Keratinocyte (primary cell): ENCODE measurements around the gene TBC1D19. TPM values are rescaled to one million over a fixed set of nuclear protein-coding genes. Genes with fewer than 3 reads are reported as not detected.

Experiments
- DNase-seq: peaks from one replicate; pipeline ENCODE4 v3.0.0-alpha.2; 2011; ENCODE audit warnings: low read depth, missing footprints, low spot score
- FAIRE-seq: peaks from 2 replicates; lab custom pipeline; 2011; peaks lifted over from hg19 to GRCh38; lab: Jason Lieb, UNC
- H2AFZ ChIP-seq: 2 replicates; pipeline ENCODE4 v1.6.0; 2012; ENCODE audit warnings: low read length, control low read depth, inconsistent platforms; ENCODE audit not compliant: control insufficient read depth
- H3K27ac ChIP-seq: 2 replicates; pipeline ENCODE4 v1.5.1; 2011; ENCODE audit warnings: low read length; ENCODE audit not compliant: control insufficient read depth, insufficient read depth
- H3K27me3 ChIP-seq: 3 replicates; pipeline ENCODE4 v1.6.0; 2011; ENCODE audit warnings: low read length; ENCODE audit not compliant: control insufficient read depth, insufficient read depth; ENCODE audit errors: extremely low read depth
- H3K36me3 ChIP-seq, 2 experiments: 2 replicates in 1 of 2; 3 replicates in 1 of 2; pipeline ENCODE4 v1.5.1; 2011; ENCODE audit warnings: low read length in 2 of 2, mild to moderate bottlenecking in 1 of 2; ENCODE audit not compliant: control insufficient read depth in 2 of 2, insufficient read depth in 2 of 2; ENCODE audit errors: extremely low read depth in 1 of 2
- H3K4me1 ChIP-seq: 3 replicates; pipeline ENCODE4 v1.5.1; 2011; ENCODE audit warnings: low read length; ENCODE audit not compliant: control insufficient read depth, insufficient read depth; ENCODE audit errors: extremely low read depth
- H3K4me2 ChIP-seq: 3 replicates; pipeline ENCODE4 v1.6.0; 2011; ENCODE audit warnings: low read depth, low read length; ENCODE audit not compliant: control insufficient read depth, insufficient read depth; ENCODE audit errors: extremely low read depth
- H3K4me3 ChIP-seq, 3 experiments: fragments of 200-600 bp in 1 of 3; sonication (generic) in 1 of 3; 2 replicates in 2 of 3; 3 replicates in 1 of 3; pipeline ENCODE4 v1.5.1; 2011 to 2016; ENCODE audit warnings: low read length in 3 of 3, mild to moderate bottlenecking in 3 of 3, control low read depth in 2 of 3, inconsistent platforms in 1 of 3, low read depth in 1 of 3, mixed read lengths in 1 of 3, mixed run types in 1 of 3, moderate library complexity in 1 of 3; ENCODE audit not compliant: control insufficient read depth in 2 of 3, insufficient read depth in 2 of 3; ENCODE audit errors: extremely low read depth in 1 of 3
- H3K79me2 ChIP-seq: 2 replicates; pipeline ENCODE4 v1.6.0; 2012; ENCODE audit warnings: low read length; ENCODE audit not compliant: control insufficient read depth, insufficient read depth
- H3K9ac ChIP-seq: 3 replicates; pipeline ENCODE4 v1.6.0; 2011; ENCODE audit warnings: low read length; ENCODE audit not compliant: control insufficient read depth, insufficient read depth; ENCODE audit errors: extremely low read depth
- H3K9me1 ChIP-seq: 3 replicates; pipeline ENCODE4 v1.6.0; 2011; ENCODE audit warnings: low read length; ENCODE audit not compliant: control insufficient read depth, insufficient read depth; ENCODE audit errors: extremely low read depth
- H3K9me3 ChIP-seq: 2 replicates; pipeline ENCODE4 v1.5.1; 2012; ENCODE audit warnings: low read depth, low read length; ENCODE audit not compliant: control insufficient read depth
- H4K20me1 ChIP-seq: 3 replicates; pipeline ENCODE4 v1.6.0; 2011; ENCODE audit warnings: low read length; ENCODE audit not compliant: control insufficient read depth, insufficient read depth; ENCODE audit errors: extremely low read depth
- CTCF ChIP-seq, 3 experiments: IDR thresholded peaks in 1 of 3; conservative IDR thresholded peaks in 1 of 3; optimal IDR thresholded peaks in 1 of 3; 2 replicates in 2 of 3; 3 replicates in 1 of 3; pipeline versions ENCODE3 to v1.5.1; 2011; ENCODE audit warnings: low read length in 3 of 3, mild to moderate bottlenecking in 3 of 3, moderate library complexity in 2 of 3, control low read depth in 1 of 3, inconsistent platforms in 1 of 3; ENCODE audit not compliant: insufficient read depth in 2 of 3; ENCODE audit errors: extremely low read depth in 1 of 3
- EZH2 ChIP-seq: IDR thresholded peaks from one replicate; pipeline ENCODE4 v1.6.1; 2012; ENCODE audit warnings: inconsistent platforms, mild to moderate bottlenecking, low read length, moderate library complexity
- dilution Hi-C: fragments of 300-500 bp; cut with MboI; formaldehyde crosslinking; loops from one replicate; pipeline ENCODE4 v1.7.0; 2020; ENCODE audit warnings: low sequenced_read_pairs; ENCODE audit not compliant: extremely low pct_ligation_motif_present
- polyA plus RNA-seq, 5 experiments: library from polyadenylated mRNA; depleted of rRNA in 3 of 5; stranded (reverse) in 3 of 5; stranded (forward) in 1 of 5; unstranded in 1 of 5; fragments of >200 nt; gene quantifications; 1 replicate in 1 of 5; 2 replicates in 3 of 5; 3 replicates in 1 of 5; pipeline versions ENCODE4 v1.2.1 to v1.2.3, GENCODE V29; 2011 to 2012; ENCODE audit warnings: missing spikeins in 2 of 5, low read depth in 1 of 5, low replicate concordance in 1 of 5

Gene TBC1D19
- polyA plus RNA-seq, 1 donor (not counting 4 experiments of a cell fraction or from before 2014, with no cell fraction given), result 11.3 TPM

GRCh38 chr4:26647523-26648224 is 63.8 kb downstream of the TBC1D19 start:
- Histone ChIP-seq H3K4me1 (no peaks in the 10 kb centered on the region), H3K4me3 (no peak overlapping the region), H3K79me2 (no peaks in the 10 kb centered on the region), H3K4me2 (no peak overlapping the region), H3K9me3 (no peaks in the 10 kb centered on the region), H3K27me3 (no peaks in the 10 kb centered on the region), H4K20me1 (no peaks in the 10 kb centered on the region), H3K9me1 (no peaks in the 10 kb centered on the region), H2AFZ (no peak overlapping the region), H3K9ac (no peak overlapping the region), H3K27ac (no peak overlapping the region), H3K36me3 (no peaks in the 10 kb centered on the region)
- TF ChIP-seq EZH2 (no peak), CTCF (optimal IDR thresholded peaks at IDR 0.05 in 1 of 3, IDR thresholded peaks at IDR 0.05 in 1 of 3, conservative IDR thresholded peaks at IDR 0.05 in 1 of 3; ENCODE audit: extremely low read depth in 1 of 3, insufficient read depth in 2 of 3, low read length in 3 of 3) (no peak)
- DNase-seq (no peak), FAIRE-seq (no peak)
- dilution Hi-C loops, result no loop called here

- H3K9me1 ChIP-seq, result no peaks in the 10 kb centered on the region
- H3K36me3 ChIP-seq, result no peaks in the 10 kb centered on the region
- dilution Hi-C loops, result no loop called here
- no peaks in the 10 kb centered on the region for H3K4me1 ChIP-seq
- no peaks in the 10 kb centered on the region for H3K9me3 ChIP-seq
- H3K4me3 ChIP-seq, result no peak overlapping the region
- H3K27me3 ChIP-seq, result no peaks in the 10 kb centered on the region
- DNase-seq (no peak), FAIRE-seq (no peak)
- H3K9ac ChIP-seq, result no peak overlapping the region
- H4K20me1 ChIP-seq, result no peaks in the 10 kb centered on the region
- TF ChIP-seq CTCF (optimal IDR thresholded peaks at IDR 0.05 in 1 of 3, IDR thresholded peaks at IDR 0.05 in 1 of 3, conservative IDR thresholded peaks at IDR 0.05 in 1 of 3; ENCODE audit: extremely low read depth in 1 of 3, insufficient read depth in 2 of 3, low read length in 3 of 3) (no peak), EZH2 (no peak)
- H3K79me2 ChIP-seq, result no peaks in the 10 kb centered on the region
- H3K4me2 ChIP-seq, result no peak overlapping the region
- H3K27ac ChIP-seq, result no peak overlapping the region
- no peak overlapping the region for H2AFZ ChIP-seq
These were observed 64.4 kb downstream of the TBC1D19 start for GRCh38 chr4:26648260-26648659.
